ENCODE data around the gene ROR1. TPM values are rescaled to one million over a fixed set of nuclear protein-coding genes. Genes with fewer than 3 reads are reported as not detected.

Gene ROR1
- total and polyA plus RNA-seq, 2 donors (not counting 1 experiment from before 2014, with no cell fraction given), result 14.5 to 16.5 TPM

DNA sequence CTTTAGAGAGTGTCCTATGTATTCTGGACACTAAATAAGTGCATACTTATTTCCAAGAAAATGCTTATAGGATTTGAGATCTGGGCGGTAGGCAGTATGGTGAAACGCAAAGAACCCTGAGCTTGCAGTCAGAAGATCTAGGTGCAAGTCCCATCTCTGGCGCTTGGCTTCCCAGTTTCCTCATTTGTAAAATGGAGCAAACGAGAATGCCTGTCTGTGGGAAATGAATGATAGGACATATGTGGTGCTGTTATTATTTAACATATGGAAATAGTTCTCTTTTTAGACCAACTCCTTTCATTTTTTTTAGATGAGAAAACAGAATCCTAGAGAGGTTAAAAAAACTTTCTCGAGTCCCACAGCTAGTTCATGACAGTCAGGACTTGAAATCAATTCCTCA lies 25.2 kb upstream of the ROR1 start:
- no peak for DNase-seq (ENCODE audit: low read depth in 2 of 2)
- H4K20me1 ChIP-seq (ENCODE audit: control insufficient read depth, extremely low read depth, insufficient read depth, low read length), result no peaks in the 10 kb centered on the region
- no peak overlapping the region for H3K9ac ChIP-seq (ENCODE audit: insufficient read depth, low read length)
- H3K9me3 ChIP-seq (ENCODE audit: control insufficient read depth, insufficient read depth, low read depth, low read length), result no peaks in the 10 kb centered on the region
- no peak overlapping the region for H3K27ac ChIP-seq (ENCODE audit: insufficient read depth, low read length)
- no peak overlapping the region for H3K4me3 ChIP-seq (replicated peaks in 1 of 4; ENCODE audit: control extremely low read depth in 1 of 4, insufficient read depth in 1 of 4, low read depth in 3 of 4, low read length in 4 of 4)
- no peaks in the 10 kb centered on the region for H3K36me3 ChIP-seq (ENCODE audit: control insufficient read depth, insufficient read depth, low read length)
- no peak overlapping the region for H3K4me2 ChIP-seq (ENCODE audit: extremely low read depth, insufficient read depth, low read length)
- no peak overlapping the region for H2AFZ ChIP-seq (ENCODE audit: low read length)
- H3K4me1 ChIP-seq (ENCODE audit: control insufficient read depth, extremely low read depth, insufficient read depth, low read length), result no peaks in the 10 kb centered on the region
- no peaks in the 10 kb centered on the region for H3K79me2 ChIP-seq (ENCODE audit: control insufficient read depth, insufficient read depth, low read length)
- H3K27me3 ChIP-seq (ENCODE audit: control insufficient read depth, insufficient read depth, low read length), result no peaks in the 10 kb centered on the region
- no peak for TF ChIP-seq EZH2 (IDR thresholded peaks at IDR 0.05; ENCODE audit: low read length, missing control alignments)

DNA sequence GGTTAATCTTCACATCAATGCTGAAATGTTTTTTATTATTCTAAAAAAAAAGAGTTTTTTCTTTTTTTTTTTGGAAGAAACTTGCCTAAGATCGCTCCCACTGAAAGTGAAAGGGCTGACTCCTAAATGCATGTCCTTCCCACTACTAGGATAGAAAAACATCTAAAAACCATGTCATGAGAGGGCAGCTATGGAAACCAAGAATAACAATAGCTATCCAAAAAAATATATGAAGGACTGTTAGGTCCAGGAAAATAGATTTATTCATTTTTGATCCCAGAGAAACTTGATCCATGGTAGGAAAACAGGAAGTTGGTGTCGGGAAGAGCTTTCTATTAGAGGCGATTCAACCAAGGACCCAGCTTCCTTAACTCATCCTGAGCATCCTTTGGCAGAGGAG lies 23.1 kb upstream of the ROR1 start:
- no peaks in the 10 kb centered on the region for H3K9me3 ChIP-seq (ENCODE audit: control insufficient read depth, insufficient read depth, low read depth, low read length)
- no peak overlapping the region for H3K9ac ChIP-seq (ENCODE audit: insufficient read depth, low read length)
- no peaks in the 10 kb centered on the region for H3K79me2 ChIP-seq (ENCODE audit: control insufficient read depth, insufficient read depth, low read length)
- H3K4me1 ChIP-seq (ENCODE audit: control insufficient read depth, extremely low read depth, insufficient read depth, low read length), result no peaks in the 10 kb centered on the region
- H3K4me2 ChIP-seq (ENCODE audit: extremely low read depth, insufficient read depth, low read length), result no peak overlapping the region
- H3K36me3 ChIP-seq (ENCODE audit: control insufficient read depth, insufficient read depth, low read length), result no peaks in the 10 kb centered on the region
- H3K27me3 ChIP-seq (ENCODE audit: control insufficient read depth, insufficient read depth, low read length), result no peaks in the 10 kb centered on the region
- TF ChIP-seq EZH2 (IDR thresholded peaks at IDR 0.05; ENCODE audit: low read length, missing control alignments), result no peak
- TF ChIP-seq, protein P1, sequence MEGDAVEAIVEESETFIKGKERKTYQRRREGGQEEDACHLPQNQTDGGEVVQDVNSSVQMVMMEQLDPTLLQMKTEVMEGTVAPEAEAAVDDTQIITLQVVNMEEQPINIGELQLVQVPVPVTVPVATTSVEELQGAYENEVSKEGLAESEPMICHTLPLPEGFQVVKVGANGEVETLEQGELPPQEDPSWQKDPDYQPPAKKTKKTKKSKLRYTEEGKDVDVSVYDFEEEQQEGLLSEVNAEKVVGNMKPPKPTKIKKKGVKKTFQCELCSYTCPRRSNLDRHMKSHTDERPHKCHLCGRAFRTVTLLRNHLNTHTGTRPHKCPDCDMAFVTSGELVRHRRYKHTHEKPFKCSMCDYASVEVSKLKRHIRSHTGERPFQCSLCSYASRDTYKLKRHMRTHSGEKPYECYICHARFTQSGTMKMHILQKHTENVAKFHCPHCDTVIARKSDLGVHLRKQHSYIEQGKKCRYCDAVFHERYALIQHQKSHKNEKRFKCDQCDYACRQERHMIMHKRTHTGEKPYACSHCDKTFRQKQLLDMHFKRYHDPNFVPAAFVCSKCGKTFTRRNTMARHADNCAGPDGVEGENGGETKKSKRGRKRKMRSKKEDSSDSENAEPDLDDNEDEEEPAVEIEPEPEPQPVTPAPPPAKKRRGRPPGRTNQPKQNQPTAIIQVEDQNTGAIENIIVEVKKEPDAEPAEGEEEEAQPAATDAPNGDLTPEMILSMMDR (conservative IDR thresholded peaks at IDR 0.05 in 1 of 2, IDR thresholded peaks at IDR 0.05 in 1 of 2; ENCODE audit: low read depth in 1 of 2, low read length in 2 of 2), result no peak
- no peak for DNase-seq (ENCODE audit: low read depth in 2 of 2)
- H2AFZ ChIP-seq (ENCODE audit: low read length), result no peak overlapping the region
- H3K4me3 ChIP-seq (replicated peaks in 1 of 4; ENCODE audit: control extremely low read depth in 1 of 4, insufficient read depth in 1 of 4, low read depth in 3 of 4, low read length in 4 of 4), result no peak overlapping the region
- H4K20me1 ChIP-seq (ENCODE audit: control insufficient read depth, extremely low read depth, insufficient read depth, low read length), result no peaks in the 10 kb centered on the region
- no peak overlapping the region for H3K27ac ChIP-seq (ENCODE audit: insufficient read depth, low read length)

DNA sequence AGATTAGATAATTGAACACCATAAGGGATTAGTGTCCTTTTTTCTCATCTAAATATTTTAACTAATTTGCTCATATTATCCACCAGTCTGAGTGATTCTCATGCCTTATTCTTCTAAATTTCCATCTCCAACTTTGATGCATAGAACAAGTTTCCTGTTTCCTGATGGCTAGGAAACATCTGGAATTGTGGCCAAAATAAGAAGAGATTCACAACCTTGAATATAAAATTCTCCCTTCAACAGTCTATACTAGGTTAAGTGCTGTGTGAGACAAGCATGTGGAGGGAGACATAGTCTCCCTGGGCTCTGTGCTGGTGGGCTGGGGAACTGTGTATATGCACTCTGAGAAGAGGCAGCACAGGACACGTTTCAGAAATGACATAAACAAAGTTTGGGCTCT lies 21.6 kb upstream of the ROR1 start:
- Histone ChIP-seq H3K27me3 (ENCODE audit: control insufficient read depth, insufficient read depth, low read length) (no peaks in the 10 kb centered on the region), H3K9me3 (ENCODE audit: control insufficient read depth, insufficient read depth, low read depth, low read length) (no peaks in the 10 kb centered on the region), H2AFZ (ENCODE audit: low read length) (no peak overlapping the region), H3K27ac (ENCODE audit: insufficient read depth, low read length) (no peak overlapping the region), H3K4me1 (ENCODE audit: control insufficient read depth, extremely low read depth, insufficient read depth, low read length) (no peaks in the 10 kb centered on the region), H3K9ac (ENCODE audit: insufficient read depth, low read length) (no peak overlapping the region), H3K4me2 (ENCODE audit: extremely low read depth, insufficient read depth, low read length) (no peak overlapping the region), H3K4me3 (replicated peaks in 1 of 4; ENCODE audit: control extremely low read depth in 1 of 4, insufficient read depth in 1 of 4, low read depth in 3 of 4, low read length in 4 of 4) (no peak overlapping the region), H3K36me3 (ENCODE audit: control insufficient read depth, insufficient read depth, low read length) (no peaks in the 10 kb centered on the region), H4K20me1 (ENCODE audit: control insufficient read depth, extremely low read depth, insufficient read depth, low read length) (no peaks in the 10 kb centered on the region), H3K79me2 (ENCODE audit: control insufficient read depth, insufficient read depth, low read length) (no peaks in the 10 kb centered on the region)
- no peak for DNase-seq (ENCODE audit: low read depth in 2 of 2)
- TF ChIP-seq, protein P1 (conservative IDR thresholded peaks at IDR 0.05 in 1 of 2, IDR thresholded peaks at IDR 0.05 in 1 of 2; ENCODE audit: low read depth in 1 of 2, low read length in 2 of 2), result no peak
- TF ChIP-seq EZH2 (IDR thresholded peaks at IDR 0.05; ENCODE audit: low read length, missing control alignments), result no peak
